Putamen (tissue), 1 donor: ENCODE measurements around the gene IL13RA1.
"Not testable (repeated sequence)": the region's sequence is repeated elsewhere in the genome, so short reads cannot be mapped to it uniquely, and the experiment has no call there.

ENCODE experiments used
- DNase-seq: peaks from one replicate; pipeline ENCODE4 v3.0.0-alpha.2; 2016; ENCODE audit warnings: low spot score

The IL13RA1 gene

GRCh38 chrX:118780509-118780908 is 53.1 kb downstream of the IL13RA1 start:
- no peak for DNase-seq

- no peak for DNase-seq
Measured at GRCh38 chrX:118780911-118781310, 53.5 kb downstream of the IL13RA1 start.

GRCh38 chrX:118795528-118796280 is 68.3 kb downstream of the IL13RA1 start:
- DNase-seq = no peak

- peak; percentile 7 for DNase-seq
Measured at GRCh38 chrX:118802857-118803256, 75.5 kb downstream of the IL13RA1 start.

GRCh38 chrX:118807151-118808017 is 80.0 kb downstream of the IL13RA1 start:
- DNase-seq = peak; percentile 25

GRCh38 chrX:118817257-118817656 is 89.9 kb downstream of the IL13RA1 start:
- not testable (repeated sequence) for DNase-seq

GRCh38 chrX:118823263-118824172 is 96.1 kb downstream of the IL13RA1 start, which contains the start of gene ZCCHC12:
Gene ZCCHC12 (plus strand): TSS chrX:118823824. CDS start chrX:118825245, 1,421 bp downstream.
- DNase-seq = peak; percentile 41

- no peak for DNase-seq
Measured at GRCh38 chrX:118824173-118824730, 96.8 kb downstream of the IL13RA1 start.

GRCh38 chrX:118825227-118825626 is 97.8 kb downstream of the IL13RA1 start:
- no peak for DNase-seq

GRCh38 chrX:118839334-118839958 is 112.0 kb downstream of the IL13RA1 start:
- peak; percentile 77 for DNase-seq
